Measurements from ENCODE around the gene COMMD7. TPM values are rescaled to one million over a fixed set of nuclear protein-coding genes. Genes with fewer than 3 reads are reported as not detected.

Gene COMMD7
- total RNA-seq, 1 experiment from 2014 or later: 28.3 TPM

GRCh38 chr20:32761831-32762753, 18.8 kb upstream of the COMMD7 start, which contains the start of gene DNMT3B:
DNMT3B (plus strand) TSS chr20:32762385; CDS start chr20:32780324, 17,939 bp downstream.
- Mint-ChIP-seq H3K27me3 (ENCODE audit: insufficient read depth, unreplicated experiment) (no peaks in the 10 kb centered on the region), H3K27ac (ENCODE audit: low read depth, unreplicated experiment) (peak within 1 kb of the TSS; percentile 63), H3K4me1 (ENCODE audit: insufficient read depth, unreplicated experiment) (no peaks in the 10 kb centered on the region), H3K36me3 (ENCODE audit: insufficient read depth, unreplicated experiment) (no peaks in the 10 kb centered on the region), H3K4me3 (ENCODE audit: unreplicated experiment) (peak within 1 kb of the TSS; percentile 85), H3K9me3 (ENCODE audit: unreplicated experiment) (no peaks in the 10 kb centered on the region)
- DNase-seq (ENCODE audit: unreplicated experiment): peak; percentile 65
- ChIA-PET CTCF (interaction anchor here (0.6 to 3.0 kb wide), 9 partner anchors 15 to 545 kb away, joined by 3 to 11 read pairs (median 4); partner anchors contain the start of gene C20orf203), POLR2A (interaction anchor here (0.8 to 3.5 kb wide), 5 partner anchors 8 to 971 kb away, joined by 3 to 26 read pairs (median 5); partner anchors contain the start of genes C20orf203 and COMMD7)
- TF ChIP-seq, protein P1, sequence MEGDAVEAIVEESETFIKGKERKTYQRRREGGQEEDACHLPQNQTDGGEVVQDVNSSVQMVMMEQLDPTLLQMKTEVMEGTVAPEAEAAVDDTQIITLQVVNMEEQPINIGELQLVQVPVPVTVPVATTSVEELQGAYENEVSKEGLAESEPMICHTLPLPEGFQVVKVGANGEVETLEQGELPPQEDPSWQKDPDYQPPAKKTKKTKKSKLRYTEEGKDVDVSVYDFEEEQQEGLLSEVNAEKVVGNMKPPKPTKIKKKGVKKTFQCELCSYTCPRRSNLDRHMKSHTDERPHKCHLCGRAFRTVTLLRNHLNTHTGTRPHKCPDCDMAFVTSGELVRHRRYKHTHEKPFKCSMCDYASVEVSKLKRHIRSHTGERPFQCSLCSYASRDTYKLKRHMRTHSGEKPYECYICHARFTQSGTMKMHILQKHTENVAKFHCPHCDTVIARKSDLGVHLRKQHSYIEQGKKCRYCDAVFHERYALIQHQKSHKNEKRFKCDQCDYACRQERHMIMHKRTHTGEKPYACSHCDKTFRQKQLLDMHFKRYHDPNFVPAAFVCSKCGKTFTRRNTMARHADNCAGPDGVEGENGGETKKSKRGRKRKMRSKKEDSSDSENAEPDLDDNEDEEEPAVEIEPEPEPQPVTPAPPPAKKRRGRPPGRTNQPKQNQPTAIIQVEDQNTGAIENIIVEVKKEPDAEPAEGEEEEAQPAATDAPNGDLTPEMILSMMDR (IDR thresholded peaks at IDR 0.05; ENCODE audit: unreplicated experiment): peak; percentile 6
- intact Hi-C loops (cut with micrococcal nuclease): loop anchor here (5.0 kb wide), 1 partner anchor 90 kb away; the partner anchor contains the start of gene C20orf203
- BruUV-seq (replicated peaks): no TSS peak

DNA sequence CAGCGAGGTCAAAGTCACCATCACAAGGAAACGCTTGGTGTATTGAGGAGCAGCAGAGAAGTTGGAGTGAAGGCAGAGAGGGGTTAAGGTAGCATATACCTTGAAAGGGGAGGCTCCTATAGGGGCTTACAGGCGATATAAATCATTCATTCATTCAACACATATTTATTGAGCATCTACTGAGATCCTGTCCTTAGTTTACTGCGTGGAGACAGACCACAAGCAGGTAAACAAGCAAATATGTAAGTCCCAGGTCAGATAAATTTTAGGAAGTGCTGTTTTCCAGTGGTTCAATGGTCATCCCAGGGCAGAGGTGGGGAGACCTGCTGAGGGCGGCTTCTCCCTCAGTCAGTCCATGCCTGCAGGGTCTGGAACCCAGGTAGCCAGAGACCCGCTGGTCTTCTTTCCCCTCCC, 18.2 kb upstream of the COMMD7 start:
- Mint-ChIP-seq H3K27me3 (ENCODE audit: insufficient read depth, unreplicated experiment) (no peaks in the 10 kb centered on the region), H3K27ac (ENCODE audit: low read depth, unreplicated experiment) (no peak overlapping the region), H3K4me3 (ENCODE audit: unreplicated experiment) (peak overlapping the region; percentile 85), H3K36me3 (ENCODE audit: insufficient read depth, unreplicated experiment) (no peaks in the 10 kb centered on the region), H3K4me1 (ENCODE audit: insufficient read depth, unreplicated experiment) (no peaks in the 10 kb centered on the region), H3K9me3 (ENCODE audit: unreplicated experiment) (no peaks in the 10 kb centered on the region)
- ChIA-PET CTCF (interaction anchor here (0.7 to 2.1 kb wide), 2 partner anchors 17 to 58 kb away, joined by 3 to 5 read pairs; no protein-coding TSS in a partner anchor), POLR2A (interaction anchor here (1.0 kb wide), 1 partner anchor 18 kb away, joined by 4 read pairs; the partner anchor contains the start of gene COMMD7)
- TF ChIP-seq, protein P1 (IDR thresholded peaks at IDR 0.05; ENCODE audit: unreplicated experiment): no peak
- intact Hi-C loops (cut with micrococcal nuclease): loop anchor here (5.0 kb wide), 1 partner anchor 89 kb away; the partner anchor contains the start of gene C20orf203
- no TSS peak for BruUV-seq (replicated peaks)
- DNase-seq (ENCODE audit: unreplicated experiment): no peak

DNA sequence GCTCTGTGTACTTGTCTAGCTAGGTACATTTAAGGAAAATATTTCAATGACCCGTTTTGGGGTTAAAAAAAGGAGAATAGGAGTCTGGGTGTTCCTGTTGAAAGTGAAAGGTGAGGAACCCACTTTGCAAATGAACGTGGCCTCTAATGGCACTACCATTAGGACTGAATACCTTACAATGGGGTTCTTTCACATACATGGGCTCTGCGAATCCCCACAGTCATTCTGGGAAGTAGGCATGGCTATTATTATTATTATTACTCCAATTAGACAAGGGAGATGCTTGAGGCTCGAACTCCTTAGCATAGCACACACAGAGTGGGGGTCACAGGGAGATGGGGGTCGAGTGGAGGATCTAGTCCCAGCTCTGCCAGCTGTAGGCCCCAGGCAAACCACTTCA, 12.9 kb upstream of the COMMD7 start:
- TF ChIP-seq, protein P1 (IDR thresholded peaks at IDR 0.05; ENCODE audit: unreplicated experiment): no peak
- no TSS peak for BruUV-seq (replicated peaks)
- POLR2A ChIA-PET: interaction anchor here (1.3 kb wide), 1 partner anchor 12 kb away, joined by 3 read pairs; the partner anchor contains the start of gene COMMD7
- no peak for DNase-seq (ENCODE audit: unreplicated experiment)
- Mint-ChIP-seq H3K36me3 (ENCODE audit: insufficient read depth, unreplicated experiment) (no peaks in the 10 kb centered on the region), H3K4me3 (ENCODE audit: unreplicated experiment) (no peak overlapping the region), H3K9me3 (ENCODE audit: unreplicated experiment) (no peaks in the 10 kb centered on the region), H3K4me1 (ENCODE audit: insufficient read depth, unreplicated experiment) (peaks cover 10% of the 10 kb centered on the region), H3K27me3 (ENCODE audit: insufficient read depth, unreplicated experiment) (no peaks in the 10 kb centered on the region), H3K27ac (ENCODE audit: low read depth, unreplicated experiment) (peak overlapping the region; percentile 31)
- CTCF ChIA-PET: interaction anchor here (1.5 to 2.1 kb wide), 2 partner anchors 34 to 81 kb away, joined by 6 to 8 read pairs; no protein-coding TSS in a partner anchor
- intact Hi-C loops (cut with micrococcal nuclease): no loop called here

GRCh38 chr20:32753731-32754130, 10.5 kb upstream of the COMMD7 start:
- CTCF ChIA-PET: interaction anchor here (1.2 to 1.4 kb wide), 2 partner anchors 24 kb away, joined by 3 to 5 read pairs; no protein-coding TSS in a partner anchor
- POLR2A ChIA-PET: interaction anchor here (1.1 kb wide), 1 partner anchor 9 kb away, joined by 5 read pairs; the partner anchor contains the start of gene DNMT3B
- Mint-ChIP-seq H3K27me3 (ENCODE audit: insufficient read depth, unreplicated experiment) (no peaks in the 10 kb centered on the region), H3K27ac (ENCODE audit: low read depth, unreplicated experiment) (no peak overlapping the region), H3K4me1 (ENCODE audit: insufficient read depth, unreplicated experiment) (peaks cover 10% of the 10 kb centered on the region), H3K4me3 (ENCODE audit: unreplicated experiment) (no peak overlapping the region), H3K9me3 (ENCODE audit: unreplicated experiment) (no peaks in the 10 kb centered on the region), H3K36me3 (ENCODE audit: insufficient read depth, unreplicated experiment) (no peaks in the 10 kb centered on the region)
- no TSS peak for BruUV-seq (replicated peaks)
- DNase-seq (ENCODE audit: unreplicated experiment): no peak
- TF ChIP-seq, protein P1 (IDR thresholded peaks at IDR 0.05; ENCODE audit: unreplicated experiment): no peak
- intact Hi-C loops (cut with micrococcal nuclease): no loop called here
